Measurements from ENCODE around the gene BMP6. TPM values are rescaled to one million over a fixed set of nuclear protein-coding genes. Genes with fewer than 3 reads are reported as not detected.

BMP6 gene
- total RNA-seq, 1 donor from 2014 or later: 234 TPM

- peak; percentile 13 for DNase-seq
Observed at GRCh38 chr6:7906741-7907140, 180.8 kb downstream of the BMP6 start.

- DNase-seq: peak; percentile 8
Observed at GRCh38 chr6:7907159-7907558, 181.3 kb downstream of the BMP6 start.

GRCh38 chr6:7909323-7910276 is 183.7 kb downstream of the BMP6 start:
- DNase-seq: peak; percentile 82

- DNase-seq: no peak
Observed at GRCh38 chr6:7910298-7910653, 184.4 kb downstream of the BMP6 start.

GRCh38 chr6:7910654-7911344 is 184.9 kb downstream of the BMP6 start, which contains the start of gene TXNDC5:
TXNDC5 (minus strand) TSS chr6:7910788; CDS start chr6:7910776, 12 bp downstream.
- peak; percentile 81 for DNase-seq

GRCh38 chr6:7911345-7911725 is 185.4 kb downstream of the BMP6 start:
- DNase-seq: no peak

- no peak for DNase-seq
Observed at GRCh38 chr6:7912024-7912423, 186.1 kb downstream of the BMP6 start.

GRCh38 chr6:7912736-7913517 is 187.0 kb downstream of the BMP6 start:
- DNase-seq: no peak

GRCh38 chr6:7914311-7914710 is 188.4 kb downstream of the BMP6 start:
- DNase-seq: no peak

- DNase-seq: peak; percentile 89
Observed at GRCh38 chr6:7914991-7915789, 189.3 kb downstream of the BMP6 start.

GRCh38 chr6:7916959-7917358 is 191.1 kb downstream of the BMP6 start:
- no peak for DNase-seq

GRCh38 chr6:7917729-7918128 is 191.8 kb downstream of the BMP6 start:
- no peak for DNase-seq

GRCh38 chr6:7918403-7918802 is 192.5 kb downstream of the BMP6 start:
- DNase-seq: no peak

GRCh38 chr6:7919871-7920270 is 194.0 kb downstream of the BMP6 start:
- DNase-seq: no peak

- DNase-seq: no peak
Observed at GRCh38 chr6:7920425-7920824, 194.5 kb downstream of the BMP6 start.

GRCh38 chr6:7921046-7921445 is 195.1 kb downstream of the BMP6 start:
- DNase-seq: no peak

GRCh38 chr6:7921632-7922092 is 195.8 kb downstream of the BMP6 start:
- no peak for DNase-seq

- DNase-seq: no peak
Observed at GRCh38 chr6:7922596-7922995, 196.7 kb downstream of the BMP6 start.

GRCh38 chr6:7924867-7925266 is 199.0 kb downstream of the BMP6 start:
- DNase-seq: no peak
